ENCODE data around the gene MYLK. TPM values are rescaled to one million over a fixed set of nuclear protein-coding genes. Genes with fewer than 3 reads are reported as not detected.

MYLK gene
- total RNA-seq, 4 donors from 2014 or later, result 10.7 to 320 (median 42.0) TPM

DNA sequence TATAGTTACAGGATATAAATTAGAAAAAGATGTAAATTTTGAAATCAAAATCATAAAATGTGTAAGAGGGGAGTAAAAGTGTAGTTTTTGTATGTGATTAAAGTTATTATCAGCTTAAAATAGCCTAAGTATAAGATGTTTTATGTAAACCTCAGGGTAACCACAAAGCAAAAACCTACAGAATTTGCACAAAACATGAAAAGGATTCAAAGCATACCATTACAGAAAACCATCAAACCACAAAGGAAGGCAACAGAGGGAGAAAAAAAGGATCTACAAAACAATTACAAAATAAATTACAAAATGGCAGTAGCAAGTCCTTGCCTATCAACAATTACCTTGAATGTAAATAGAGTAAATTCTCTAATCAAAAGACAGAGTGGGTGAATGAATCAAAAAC, 36.7 kb upstream of the MYLK start:
- intact Hi-C loops (cut with DNase I), result no loop called here
- Histone ChIP-seq H3K27ac (no peak overlapping the region), H3K4me3 (no peak overlapping the region), H3K4me1 (no peaks in the 10 kb centered on the region), H3K27me3 (no peaks in the 10 kb centered on the region), H3K9me3 (peaks cover 0 to 21% (median 15%) of the 10 kb centered on the region in 3 donors), H3K36me3 (peaks cover 0 to 65% (median 0%) of the 10 kb centered on the region in 3 donors)
- no peak for DNase-seq
- no peak for TF ChIP-seq POLR2A (IDR thresholded peaks at IDR 0.05)
- TF ChIP-seq, protein P1, sequence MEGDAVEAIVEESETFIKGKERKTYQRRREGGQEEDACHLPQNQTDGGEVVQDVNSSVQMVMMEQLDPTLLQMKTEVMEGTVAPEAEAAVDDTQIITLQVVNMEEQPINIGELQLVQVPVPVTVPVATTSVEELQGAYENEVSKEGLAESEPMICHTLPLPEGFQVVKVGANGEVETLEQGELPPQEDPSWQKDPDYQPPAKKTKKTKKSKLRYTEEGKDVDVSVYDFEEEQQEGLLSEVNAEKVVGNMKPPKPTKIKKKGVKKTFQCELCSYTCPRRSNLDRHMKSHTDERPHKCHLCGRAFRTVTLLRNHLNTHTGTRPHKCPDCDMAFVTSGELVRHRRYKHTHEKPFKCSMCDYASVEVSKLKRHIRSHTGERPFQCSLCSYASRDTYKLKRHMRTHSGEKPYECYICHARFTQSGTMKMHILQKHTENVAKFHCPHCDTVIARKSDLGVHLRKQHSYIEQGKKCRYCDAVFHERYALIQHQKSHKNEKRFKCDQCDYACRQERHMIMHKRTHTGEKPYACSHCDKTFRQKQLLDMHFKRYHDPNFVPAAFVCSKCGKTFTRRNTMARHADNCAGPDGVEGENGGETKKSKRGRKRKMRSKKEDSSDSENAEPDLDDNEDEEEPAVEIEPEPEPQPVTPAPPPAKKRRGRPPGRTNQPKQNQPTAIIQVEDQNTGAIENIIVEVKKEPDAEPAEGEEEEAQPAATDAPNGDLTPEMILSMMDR (IDR thresholded peaks at IDR 0.05), result no peak

DNA sequence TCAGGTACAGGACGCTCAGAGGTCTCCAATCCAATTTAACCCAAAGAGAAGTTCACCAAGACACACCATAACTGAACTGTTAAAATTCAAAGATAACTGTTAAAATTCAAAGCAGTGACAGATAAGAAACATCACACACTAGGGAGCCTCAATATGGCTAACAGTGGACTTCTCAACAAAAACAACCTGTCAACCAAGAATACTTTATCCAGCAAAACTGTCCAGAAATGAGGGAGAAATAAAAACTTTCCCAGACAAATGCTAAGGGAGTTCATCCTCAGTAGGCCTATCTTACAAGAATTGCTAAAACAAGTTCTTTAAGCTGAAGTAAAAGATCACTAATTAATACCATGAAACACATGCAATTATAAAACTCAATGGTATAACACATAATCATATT, 36.3 kb upstream of the MYLK start:
- Histone ChIP-seq H3K4me3 (no peak overlapping the region), H3K36me3 (peaks cover 0 to 68% (median 0%) of the 10 kb centered on the region in 3 donors), H3K4me1 (no peaks in the 10 kb centered on the region), H3K27ac (no peak overlapping the region), H3K27me3 (no peaks in the 10 kb centered on the region), H3K9me3 (peaks cover 0 to 21% (median 15%) of the 10 kb centered on the region in 3 donors)
- intact Hi-C loops (cut with DNase I), result no loop called here
- no peak for DNase-seq
- TF ChIP-seq, protein P1 (IDR thresholded peaks at IDR 0.05), result no peak
- no peak for TF ChIP-seq POLR2A (IDR thresholded peaks at IDR 0.05)
- WGBS, 2 donors, result 95 to 100% methylated on average over 1 of the region's 1 CpG

DNA sequence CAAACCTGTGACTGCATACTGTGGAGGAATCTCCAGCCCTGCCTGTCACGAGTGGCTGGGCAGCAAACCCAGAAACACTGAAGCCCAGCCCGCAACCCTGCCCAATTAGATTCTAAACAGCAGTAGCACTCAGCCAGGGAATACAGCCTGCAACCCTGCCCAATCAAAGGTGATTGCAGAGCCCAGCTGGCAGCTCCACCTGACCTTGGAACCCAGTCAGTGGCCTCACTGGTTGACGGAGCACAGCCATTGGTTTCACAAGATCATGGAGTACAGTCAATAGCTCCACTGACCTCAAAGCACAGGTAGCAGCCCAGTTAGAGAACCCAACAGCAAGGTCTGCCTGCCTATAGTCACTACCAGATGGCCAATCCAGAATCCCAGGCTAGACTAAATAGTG, 35.2 kb upstream of the MYLK start:
- Histone ChIP-seq H3K27ac (no peak overlapping the region), H3K27me3 (no peaks in the 10 kb centered on the region), H3K4me3 (no peak overlapping the region), H3K9me3 (peaks cover 0 to 21% (median 15%) of the 10 kb centered on the region in 3 donors), H3K36me3 (peaks cover 0 to 66% (median 0%) of the 10 kb centered on the region in 3 donors), H3K4me1 (no peaks in the 10 kb centered on the region)
- DNase-seq, result no peak
- intact Hi-C loops (cut with DNase I), result no loop called here
- TF ChIP-seq, protein P1 (IDR thresholded peaks at IDR 0.05), result no peak
- no peak for TF ChIP-seq POLR2A (IDR thresholded peaks at IDR 0.05)
- no CpG with 5 or more reads among the region's 3 CpGs for WGBS, 2 donors

DNA sequence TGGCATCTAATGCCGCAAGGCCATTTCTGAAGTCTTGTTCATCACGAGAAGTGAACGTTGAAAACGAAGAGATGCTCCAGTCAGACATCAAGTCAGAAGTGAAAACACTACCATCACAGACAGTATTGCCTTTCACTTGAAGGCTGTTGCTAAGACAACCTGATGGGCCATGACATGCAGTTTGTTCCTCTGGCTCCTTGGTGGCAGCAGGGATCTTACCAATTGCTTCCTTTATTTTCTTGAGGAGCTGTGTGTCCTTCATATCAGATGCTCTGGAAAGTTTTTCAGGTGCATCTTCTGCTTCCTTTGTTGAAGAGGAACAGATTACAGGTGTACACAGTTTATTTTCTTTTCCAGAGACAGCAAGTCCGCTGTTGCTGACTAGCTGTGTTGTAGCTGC, 30.7 kb upstream of the MYLK start:
- 73 to 74% methylated on average over 5 of the region's 5 CpGs for WGBS, 2 donors

DNA sequence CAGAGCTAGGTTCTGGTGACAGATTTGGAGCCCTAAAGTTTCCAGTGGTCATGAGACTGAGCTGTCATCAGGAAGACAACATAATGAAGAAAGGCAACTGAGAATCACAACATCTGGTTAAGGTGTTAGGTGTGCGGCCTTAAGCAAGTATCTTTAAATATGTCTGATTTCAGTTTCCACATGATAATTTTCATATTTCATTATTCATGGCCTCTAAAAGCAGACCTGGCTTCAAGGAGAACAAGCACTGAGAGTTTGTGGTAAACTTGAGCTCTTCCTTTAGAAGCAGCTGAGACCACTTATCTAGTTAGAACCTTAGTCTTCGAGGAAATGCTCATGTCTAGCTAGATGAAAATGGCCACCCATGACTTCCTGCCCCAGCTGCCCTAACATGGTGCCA, 25.7 kb upstream of the MYLK start:
- Histone ChIP-seq H3K27ac (no peak overlapping the region), H3K4me3 (no peak overlapping the region), H3K27me3 (peaks cover 0 to 4% (median 0%) of the 10 kb centered on the region in 4 donors), H3K9me3 (no peaks in the 10 kb centered on the region), H3K4me1 (no peaks in the 10 kb centered on the region), H3K36me3 (peaks cover 0 to 3% (median 0%) of the 10 kb centered on the region in 3 donors)
- intact Hi-C loops (cut with DNase I), result no loop called here
- WGBS, 2 donors, result 82 to 85% methylated on average over 2 of the region's 2 CpGs
- DNase-seq, result no peak
- TF ChIP-seq POLR2A (IDR thresholded peaks at IDR 0.05), result no peak
- TF ChIP-seq, protein P1 (IDR thresholded peaks at IDR 0.05), result no peak

More for the DNA sequence above, 30.7 kb upstream of the MYLK start:
- H3K4me3 ChIP-seq, result no peak overlapping the region
- DNase-seq, result no peak
- H3K27me3 ChIP-seq, result no peaks in the 10 kb centered on the region
- peaks cover 0 to 33% (median 0%) of the 10 kb centered on the region in 3 donors for H3K36me3 ChIP-seq
- TF ChIP-seq, protein P1 (IDR thresholded peaks at IDR 0.05), result no peak
- no peak for TF ChIP-seq POLR2A (IDR thresholded peaks at IDR 0.05)
- intact Hi-C loops (cut with DNase I), result no loop called here
- no peaks in the 10 kb centered on the region for H3K9me3 ChIP-seq
- H3K27ac ChIP-seq, result no peak overlapping the region
- no peaks in the 10 kb centered on the region for H3K4me1 ChIP-seq
